CD14-positive monocyte (primary cell): ENCODE results near the gene ITGB2. TPM values are rescaled to one million over a fixed set of nuclear protein-coding genes. Genes with fewer than 3 reads are reported as not detected.
A peak's percentile ranks its signal among the peaks of the same experiment; 100 is the strongest.

Experiments used
- DNase-seq, 3 donors: peaks; one replicate each; pipeline ENCODE4 v3.0.0-alpha.2; 2011 to 2022
- H2AFZ ChIP-seq: 2 replicates; pipeline ENCODE4 v1.6.0; 2012; ENCODE audit warnings: mild to moderate bottlenecking, low read depth, low read length, inconsistent platforms; ENCODE audit not compliant: insufficient read depth, poor library complexity, severe bottlenecking
- H3K27ac ChIP-seq, 2 donors: 1 replicate in 1 of 2; 2 replicates in 1 of 2; pipeline ENCODE4 v1.5.1; 2012 to 2013; ENCODE audit warnings: low read length in 2 of 2, control low read depth in 1 of 2, inconsistent platforms in 1 of 2, low read depth in 1 of 2, mild to moderate bottlenecking in 1 of 2
- H3K27me3 ChIP-seq, 2 donors: one replicate each; pipeline versions ENCODE4 v1.6.0 to v1.6.1; 2011 to 2013; ENCODE audit warnings: low read length in 2 of 2; ENCODE audit not compliant: control insufficient read depth in 2 of 2, insufficient read depth in 2 of 2
- H3K36me3 ChIP-seq, 2 donors: replicated peaks in 1 of 2; 1 replicate in 1 of 2; 2 replicates in 1 of 2; pipeline versions ENCODE4 v1.5.1 to v1.6.1; 2012 to 2013; ENCODE audit warnings: low read length in 2 of 2, control low read depth in 1 of 2, inconsistent platforms in 1 of 2, mild to moderate bottlenecking in 1 of 2; ENCODE audit not compliant: insufficient read depth in 2 of 2, control insufficient read depth in 1 of 2
- H3K4me1 ChIP-seq, 2 donors: 1 replicate in 1 of 2; 2 replicates in 1 of 2; pipeline versions ENCODE4 v1.5.1 to v1.6.1; 2012 to 2013; ENCODE audit warnings: low read length in 2 of 2, control low read depth in 1 of 2, inconsistent platforms in 1 of 2, mild to moderate bottlenecking in 1 of 2, moderate library complexity in 1 of 2; ENCODE audit not compliant: insufficient read depth in 2 of 2, control insufficient read depth in 1 of 2
- H3K4me2 ChIP-seq: replicated peaks from 2 replicates; pipeline ENCODE3; 2012; ENCODE audit warnings: low read length, moderate library complexity, mild to moderate bottlenecking; ENCODE audit not compliant: poor library complexity, severe bottlenecking; ENCODE audit errors: extremely low read depth
- H3K4me3 ChIP-seq, 3 experiments: fragments of 200-600 bp in 1 of 3; sonication (generic) in 1 of 3; replicated peaks in 1 of 3; 1 replicate in 2 of 3; 2 replicates in 1 of 3; pipeline ENCODE4 v1.5.1; 2011 to 2013; ENCODE audit warnings: low read length in 3 of 3, mild to moderate bottlenecking in 3 of 3, control low read depth in 2 of 3, low read depth in 2 of 3, inconsistent platforms in 1 of 3, moderate library complexity in 1 of 3
- H3K79me2 ChIP-seq: 2 replicates; pipeline ENCODE4 v1.6.0; 2012; ENCODE audit warnings: mild to moderate bottlenecking, control low read depth, inconsistent platforms, low read length, moderate library complexity; ENCODE audit not compliant: insufficient read depth
- H3K9ac ChIP-seq: 2 replicates; pipeline ENCODE4 v1.6.0; 2017; ENCODE audit warnings: low read length, mild to moderate bottlenecking; ENCODE audit not compliant: insufficient read depth, poor library complexity, severe bottlenecking
- H3K9me3 ChIP-seq, 2 donors: replicated peaks in 1 of 2; 1 replicate in 1 of 2; 2 replicates in 1 of 2; pipeline versions ENCODE4 v1.5.1 to v1.6.1; 2012 to 2013; ENCODE audit warnings: low read length in 2 of 2, control low read depth in 1 of 2; ENCODE audit not compliant: control insufficient read depth in 1 of 2, insufficient read depth in 1 of 2
- H4K20me1 ChIP-seq: 2 replicates; pipeline ENCODE4 v1.6.0; 2012; ENCODE audit warnings: mild to moderate bottlenecking, low read length, control low read depth, moderate library complexity; ENCODE audit not compliant: insufficient read depth
- H3K27ac Mint-ChIP-seq, 7 donors: one replicate each; pipeline ENCODE4 v1.8.0; 2020; ENCODE audit warnings: mild to moderate bottlenecking in 7 of 7, mixed read lengths in 7 of 7, moderate library complexity in 6 of 7, inconsistent platforms in 2 of 7
- H3K27me3 Mint-ChIP-seq, 3 donors: one replicate each; pipeline ENCODE4 v1.8.0; 2021 to 2022; ENCODE audit warnings: low read depth in 3 of 3, mild to moderate bottlenecking in 3 of 3, mixed read lengths in 3 of 3, moderate library complexity in 3 of 3, inconsistent platforms in 1 of 3
- H3K36me3 Mint-ChIP-seq, 2 donors: one replicate each; pipeline ENCODE4 v1.8.0; 2020; ENCODE audit warnings: mixed read lengths in 2 of 2, inconsistent platforms in 1 of 2, mild to moderate bottlenecking in 1 of 2
- H3K4me1 Mint-ChIP-seq: one replicate; pipeline ENCODE4 v1.8.0; 2020; ENCODE audit warnings: mild to moderate bottlenecking, mixed read lengths
- H3K4me3 Mint-ChIP-seq, 2 donors: one replicate each; pipeline ENCODE4 v1.8.0; 2020; ENCODE audit warnings: mild to moderate bottlenecking in 2 of 2, mixed read lengths in 2 of 2, moderate library complexity in 1 of 2
- H3K9me3 Mint-ChIP-seq, 7 donors: one replicate each; pipeline ENCODE4 v1.8.0; 2020 to 2022; ENCODE audit warnings: mixed read lengths in 7 of 7, mild to moderate bottlenecking in 6 of 7, moderate library complexity in 6 of 7, inconsistent platforms in 2 of 7
- WGBS: methylation state at CpG from one replicate; pipeline ENCODE4 v1.1.5; 2013; ENCODE audit warnings: missing lambda C conversion rate; ENCODE audit not compliant: insufficient coverage; 5-methylcytosine and 5-hydroxymethylcytosine counted together
- intact Hi-C, 2 donors: fragments of 100-400 bp; cut with micrococcal nuclease; formaldehyde crosslinking; loops; one replicate each; pipeline versions ENCODE4 v1.15.0 to v1.15.1; 2023
- polyA plus RNA-seq, 3 donors: library from polyadenylated mRNA; depleted of rRNA in 1 of 3; unstranded in 2 of 3; stranded (reverse) in 1 of 3; fragments of 300-500 nt in 2 of 3; fragments of >200 nt in 1 of 3; fragmentation: Illumina TruSeq in 2 of 3; gene quantifications; 1 replicate in 2 of 3; 2 replicates in 1 of 3; pipeline ENCODE4 v1.2.3, GENCODE V29; 2012 to 2021
- TF ChIP-seq, protein P1 (sequence below): fragments of 200-600 bp; IDR thresholded peaks from one replicate; pipeline ENCODE4 v1.8.0; 2022; ENCODE audit warnings: antibody characterized with exemption, mild to moderate bottlenecking

Gene ITGB2
- polyA plus RNA-seq, 3 donors: 1,470 to 1,628 (median 1,602) TPM

DNA sequence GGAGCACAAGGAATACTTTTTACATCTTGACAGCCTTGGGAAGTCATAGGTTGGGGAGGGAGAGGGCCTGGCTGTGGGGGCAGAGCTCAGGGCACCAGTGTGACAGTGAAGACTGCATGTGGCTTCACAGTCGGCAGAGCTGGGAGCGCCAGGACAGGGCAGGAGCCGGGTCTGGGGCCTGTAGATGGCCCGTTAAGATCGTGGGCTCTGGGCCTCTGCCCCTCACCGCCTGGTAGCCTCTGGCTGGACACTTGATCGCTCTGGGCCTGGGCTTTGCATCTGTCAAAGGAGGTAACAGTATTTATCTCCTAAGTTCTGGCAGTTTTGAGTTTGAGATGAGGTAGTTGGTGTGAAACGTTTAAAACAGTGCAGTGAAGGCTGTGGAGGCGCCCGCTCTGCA lies 23.9 kb upstream of the ITGB2 start:
- Histone ChIP-seq H3K27me3 (no peaks in the 10 kb centered on the region), H3K27ac (no peak overlapping the region), H3K36me3 (peaks cover 29 to 37% of the 10 kb centered on the region in 2 donors), H3K79me2 (peaks cover 59% of the 10 kb centered on the region), H3K4me2 (no peak overlapping the region), H2AFZ (no peak overlapping the region), H4K20me1 (peaks cover 47% of the 10 kb centered on the region), H3K4me3 (no peak overlapping the region), H3K9me3 (no peaks in the 10 kb centered on the region), H3K4me1 (peaks cover 14 to 20% of the 10 kb centered on the region in 2 donors), H3K9ac (no peak overlapping the region)
- no peaks in the 10 kb centered on the region for H3K9me3 Mint-ChIP-seq
- H3K4me1 Mint-ChIP-seq: peaks cover 21% of the 10 kb centered on the region
- no peak overlapping the region for H3K4me3 Mint-ChIP-seq
- H3K27ac Mint-ChIP-seq: no peak overlapping the region
- intact Hi-C loops: no loop called here
- DNase-seq: no peak
- H3K27me3 Mint-ChIP-seq: peaks cover 0 to 2% (median 2%) of the 10 kb centered on the region in 3 donors
- TF ChIP-seq, protein P1, sequence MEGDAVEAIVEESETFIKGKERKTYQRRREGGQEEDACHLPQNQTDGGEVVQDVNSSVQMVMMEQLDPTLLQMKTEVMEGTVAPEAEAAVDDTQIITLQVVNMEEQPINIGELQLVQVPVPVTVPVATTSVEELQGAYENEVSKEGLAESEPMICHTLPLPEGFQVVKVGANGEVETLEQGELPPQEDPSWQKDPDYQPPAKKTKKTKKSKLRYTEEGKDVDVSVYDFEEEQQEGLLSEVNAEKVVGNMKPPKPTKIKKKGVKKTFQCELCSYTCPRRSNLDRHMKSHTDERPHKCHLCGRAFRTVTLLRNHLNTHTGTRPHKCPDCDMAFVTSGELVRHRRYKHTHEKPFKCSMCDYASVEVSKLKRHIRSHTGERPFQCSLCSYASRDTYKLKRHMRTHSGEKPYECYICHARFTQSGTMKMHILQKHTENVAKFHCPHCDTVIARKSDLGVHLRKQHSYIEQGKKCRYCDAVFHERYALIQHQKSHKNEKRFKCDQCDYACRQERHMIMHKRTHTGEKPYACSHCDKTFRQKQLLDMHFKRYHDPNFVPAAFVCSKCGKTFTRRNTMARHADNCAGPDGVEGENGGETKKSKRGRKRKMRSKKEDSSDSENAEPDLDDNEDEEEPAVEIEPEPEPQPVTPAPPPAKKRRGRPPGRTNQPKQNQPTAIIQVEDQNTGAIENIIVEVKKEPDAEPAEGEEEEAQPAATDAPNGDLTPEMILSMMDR: no peak
- WGBS: 96% methylated on average over 10 of the region's 10 CpGs
- peaks cover 44 to 52% of the 10 kb centered on the region in 2 donors for H3K36me3 Mint-ChIP-seq

DNA sequence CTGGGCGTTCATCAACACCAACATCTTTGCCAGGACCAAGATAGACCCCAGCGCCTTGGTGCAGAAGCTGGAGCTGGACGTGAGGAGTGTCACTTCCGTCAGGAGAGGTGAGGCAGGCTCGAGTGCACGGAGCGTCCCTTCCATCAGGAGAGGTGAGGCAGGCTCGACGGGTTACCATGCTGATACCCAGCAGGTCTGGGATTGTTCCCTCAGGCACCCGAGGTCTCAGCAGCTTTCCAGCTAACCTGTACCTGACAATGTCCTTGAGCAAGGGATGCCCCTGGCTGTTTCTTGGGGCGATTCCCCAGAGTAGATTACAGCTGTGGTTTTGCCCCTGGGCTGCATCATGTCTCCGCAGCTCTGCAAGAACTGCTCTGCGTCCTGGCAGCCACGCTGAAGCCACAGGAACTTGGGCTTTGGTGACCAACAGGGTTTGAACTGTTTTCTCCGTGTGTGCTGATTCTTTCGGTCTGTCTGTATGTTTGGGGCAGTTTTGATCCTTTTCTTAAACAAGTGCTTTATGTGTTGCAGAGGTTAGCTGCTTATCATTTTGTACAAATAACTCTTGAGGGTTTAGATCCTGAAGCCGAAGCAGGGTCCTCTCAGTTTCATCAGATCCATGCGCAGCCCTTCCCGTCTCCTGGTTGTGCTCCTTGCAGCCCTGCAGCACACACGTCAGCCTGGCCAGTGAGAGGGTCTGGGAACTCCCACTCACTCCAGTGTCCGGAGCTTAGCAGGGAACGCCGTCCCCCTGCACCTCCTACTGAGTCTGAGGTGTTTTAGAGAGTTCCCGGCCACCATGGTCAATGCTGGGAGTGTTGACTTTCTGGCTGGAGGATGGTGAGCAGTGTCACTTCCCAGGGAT lies 23.2 kb upstream of the ITGB2 start:
- Histone ChIP-seq H3K4me1 (peaks cover 20 to 27% of the 10 kb centered on the region in 2 donors), H3K27ac (no peak overlapping the region), H3K36me3 (peaks cover 29 to 37% of the 10 kb centered on the region in 2 donors), H3K9me3 (no peaks in the 10 kb centered on the region), H3K9ac (no peak overlapping the region), H2AFZ (no peak overlapping the region), H3K4me3 (no peak overlapping the region), H4K20me1 (peaks cover 40% of the 10 kb centered on the region), H3K79me2 (peaks cover 56% of the 10 kb centered on the region), H3K4me2 (no peak overlapping the region), H3K27me3 (no peaks in the 10 kb centered on the region)
- H3K27me3 Mint-ChIP-seq: peaks cover 0 to 4% (median 2%) of the 10 kb centered on the region in 3 donors
- DNase-seq: no peak
- no peaks in the 10 kb centered on the region for H3K9me3 Mint-ChIP-seq
- intact Hi-C loops: no loop called here
- WGBS: 98% methylated on average over 20 of the region's 24 CpGs
- no peak overlapping the region for H3K4me3 Mint-ChIP-seq
- H3K27ac Mint-ChIP-seq: peak overlapping the region in 2 of 7 donors; percentile 17 to 19
- H3K36me3 Mint-ChIP-seq: peaks cover 44 to 52% of the 10 kb centered on the region in 2 donors
- TF ChIP-seq, protein P1: no peak
- peaks cover 27% of the 10 kb centered on the region for H3K4me1 Mint-ChIP-seq
